ENCODE data around the gene KREMEN2. TPM values are rescaled to one million over a fixed set of nuclear protein-coding genes. Genes with fewer than 3 reads are reported as not detected.

The KREMEN2 gene
- total and polyA plus RNA-seq, 4 donors: not detected

DNA sequence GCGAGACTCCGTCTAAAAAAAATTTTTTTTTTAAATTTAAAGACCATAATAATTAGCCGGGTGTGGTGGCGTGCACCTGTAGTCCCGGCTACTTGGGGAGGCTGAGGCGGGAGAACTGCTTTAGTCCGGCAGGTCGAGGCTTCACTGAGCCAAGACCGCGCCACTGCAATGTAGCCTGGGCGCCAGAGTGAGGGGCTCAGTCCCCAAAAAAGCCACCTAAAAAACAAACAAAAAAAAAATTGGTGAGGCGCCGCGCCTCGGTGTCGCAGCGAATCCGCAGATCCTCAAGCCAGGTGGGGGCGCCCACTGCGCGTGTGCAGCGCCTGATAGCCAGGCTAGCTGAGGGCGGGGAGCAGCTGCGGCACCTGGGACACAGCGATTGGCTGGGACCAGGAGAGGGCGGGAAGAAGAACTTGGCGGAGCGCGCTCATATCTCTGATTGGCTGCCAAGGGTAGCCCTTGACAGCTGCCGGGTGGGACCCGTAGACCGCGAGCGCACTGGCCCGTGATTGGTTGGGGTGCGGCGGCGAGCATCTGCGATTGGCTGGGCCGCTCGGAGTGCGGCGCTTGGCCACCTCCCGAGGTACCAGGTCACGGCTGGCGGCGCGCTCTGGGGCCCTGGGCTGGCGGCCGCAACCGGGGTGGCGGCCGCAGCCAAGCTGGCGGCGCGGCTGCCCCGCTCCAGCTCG, 39.7 kb downstream of the KREMEN2 start:
- Histone ChIP-seq H3K36me3 (ENCODE audit: control insufficient read depth in 4 of 4, insufficient read depth in 3 of 4, low read depth in 1 of 4, low read length in 3 of 4) (no peaks in the 10 kb centered on the region), H3K4me3 (ENCODE audit: low read depth in 1 of 3, low read length in 3 of 3) (peak overlapping the region in 1 of 3 donors; percentile 69), H3K4me1 (ENCODE audit: control insufficient read depth in 4 of 4, insufficient read depth in 4 of 4, low read length in 3 of 4) (peaks cover 15 to 29% (median 25%) of the 10 kb centered on the region in 4 donors), H3K9me3 (ENCODE audit: control insufficient read depth in 4 of 4, low read length in 3 of 4) (no peaks in the 10 kb centered on the region), H3K27me3 (ENCODE audit: control insufficient read depth in 4 of 4, insufficient read depth in 4 of 4, low read length in 3 of 4) (no peaks in the 10 kb centered on the region), H3K9ac (ENCODE audit: low read depth in 1 of 2, low read length in 2 of 2) (no peak overlapping the region), H3K27ac (ENCODE audit: low read depth in 1 of 2, low read length in 2 of 2) (no peak overlapping the region)
- TF ChIP-seq, protein P1, sequence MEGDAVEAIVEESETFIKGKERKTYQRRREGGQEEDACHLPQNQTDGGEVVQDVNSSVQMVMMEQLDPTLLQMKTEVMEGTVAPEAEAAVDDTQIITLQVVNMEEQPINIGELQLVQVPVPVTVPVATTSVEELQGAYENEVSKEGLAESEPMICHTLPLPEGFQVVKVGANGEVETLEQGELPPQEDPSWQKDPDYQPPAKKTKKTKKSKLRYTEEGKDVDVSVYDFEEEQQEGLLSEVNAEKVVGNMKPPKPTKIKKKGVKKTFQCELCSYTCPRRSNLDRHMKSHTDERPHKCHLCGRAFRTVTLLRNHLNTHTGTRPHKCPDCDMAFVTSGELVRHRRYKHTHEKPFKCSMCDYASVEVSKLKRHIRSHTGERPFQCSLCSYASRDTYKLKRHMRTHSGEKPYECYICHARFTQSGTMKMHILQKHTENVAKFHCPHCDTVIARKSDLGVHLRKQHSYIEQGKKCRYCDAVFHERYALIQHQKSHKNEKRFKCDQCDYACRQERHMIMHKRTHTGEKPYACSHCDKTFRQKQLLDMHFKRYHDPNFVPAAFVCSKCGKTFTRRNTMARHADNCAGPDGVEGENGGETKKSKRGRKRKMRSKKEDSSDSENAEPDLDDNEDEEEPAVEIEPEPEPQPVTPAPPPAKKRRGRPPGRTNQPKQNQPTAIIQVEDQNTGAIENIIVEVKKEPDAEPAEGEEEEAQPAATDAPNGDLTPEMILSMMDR (IDR thresholded peaks at IDR 0.05; ENCODE audit: low read depth, low read length, missing input control): peak; percentile 50
- TF ChIP-seq RXRA (IDR thresholded peaks at IDR 0.05): peak; percentile 35 to 46
- TF ChIP-seq, protein P2, sequence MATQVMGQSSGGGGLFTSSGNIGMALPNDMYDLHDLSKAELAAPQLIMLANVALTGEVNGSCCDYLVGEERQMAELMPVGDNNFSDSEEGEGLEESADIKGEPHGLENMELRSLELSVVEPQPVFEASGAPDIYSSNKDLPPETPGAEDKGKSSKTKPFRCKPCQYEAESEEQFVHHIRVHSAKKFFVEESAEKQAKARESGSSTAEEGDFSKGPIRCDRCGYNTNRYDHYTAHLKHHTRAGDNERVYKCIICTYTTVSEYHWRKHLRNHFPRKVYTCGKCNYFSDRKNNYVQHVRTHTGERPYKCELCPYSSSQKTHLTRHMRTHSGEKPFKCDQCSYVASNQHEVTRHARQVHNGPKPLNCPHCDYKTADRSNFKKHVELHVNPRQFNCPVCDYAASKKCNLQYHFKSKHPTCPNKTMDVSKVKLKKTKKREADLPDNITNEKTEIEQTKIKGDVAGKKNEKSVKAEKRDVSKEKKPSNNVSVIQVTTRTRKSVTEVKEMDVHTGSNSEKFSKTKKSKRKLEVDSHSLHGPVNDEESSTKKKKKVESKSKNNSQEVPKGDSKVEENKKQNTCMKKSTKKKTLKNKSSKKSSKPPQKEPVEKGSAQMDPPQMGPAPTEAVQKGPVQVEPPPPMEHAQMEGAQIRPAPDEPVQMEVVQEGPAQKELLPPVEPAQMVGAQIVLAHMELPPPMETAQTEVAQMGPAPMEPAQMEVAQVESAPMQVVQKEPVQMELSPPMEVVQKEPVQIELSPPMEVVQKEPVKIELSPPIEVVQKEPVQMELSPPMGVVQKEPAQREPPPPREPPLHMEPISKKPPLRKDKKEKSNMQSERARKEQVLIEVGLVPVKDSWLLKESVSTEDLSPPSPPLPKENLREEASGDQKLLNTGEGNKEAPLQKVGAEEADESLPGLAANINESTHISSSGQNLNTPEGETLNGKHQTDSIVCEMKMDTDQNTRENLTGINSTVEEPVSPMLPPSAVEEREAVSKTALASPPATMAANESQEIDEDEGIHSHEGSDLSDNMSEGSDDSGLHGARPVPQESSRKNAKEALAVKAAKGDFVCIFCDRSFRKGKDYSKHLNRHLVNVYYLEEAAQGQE (IDR thresholded peaks at IDR 0.05): no peak
- TF ChIP-seq NR2F2 (IDR thresholded peaks at IDR 0.05): no peak
- no peak for TF ChIP-seq JUND (IDR thresholded peaks at IDR 0.05)
- TF ChIP-seq, protein P3, sequence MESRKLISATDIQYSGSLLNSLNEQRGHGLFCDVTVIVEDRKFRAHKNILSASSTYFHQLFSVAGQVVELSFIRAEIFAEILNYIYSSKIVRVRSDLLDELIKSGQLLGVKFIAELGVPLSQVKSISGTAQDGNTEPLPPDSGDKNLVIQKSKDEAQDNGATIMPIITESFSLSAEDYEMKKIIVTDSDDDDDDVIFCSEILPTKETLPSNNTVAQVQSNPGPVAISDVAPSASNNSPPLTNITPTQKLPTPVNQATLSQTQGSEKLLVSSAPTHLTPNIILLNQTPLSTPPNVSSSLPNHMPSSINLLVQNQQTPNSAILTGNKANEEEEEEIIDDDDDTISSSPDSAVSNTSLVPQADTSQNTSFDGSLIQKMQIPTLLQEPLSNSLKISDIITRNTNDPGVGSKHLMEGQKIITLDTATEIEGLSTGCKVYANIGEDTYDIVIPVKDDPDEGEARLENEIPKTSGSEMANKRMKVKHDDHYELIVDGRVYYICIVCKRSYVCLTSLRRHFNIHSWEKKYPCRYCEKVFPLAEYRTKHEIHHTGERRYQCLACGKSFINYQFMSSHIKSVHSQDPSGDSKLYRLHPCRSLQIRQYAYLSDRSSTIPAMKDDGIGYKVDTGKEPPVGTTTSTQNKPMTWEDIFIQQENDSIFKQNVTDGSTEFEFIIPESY (IDR thresholded peaks at IDR 0.05): no peak
- peak; percentile 96 for TF ChIP-seq SP1 (IDR thresholded peaks at IDR 0.05)
- peak; percentile 82 to 85 for TF ChIP-seq RAD21 (IDR thresholded peaks at IDR 0.05)
- TF ChIP-seq HNF4A (conservative IDR thresholded peaks at IDR 0.05): peak in 1 of 2 donors; percentile 15
- no peak for TF ChIP-seq EGR1 (IDR thresholded peaks at IDR 0.05; ENCODE audit: low read depth in 2 of 2)
- peak; percentile 47 for TF ChIP-seq YY1 (IDR thresholded peaks at IDR 0.05)
- no peak for TF ChIP-seq HNF4G (IDR thresholded peaks at IDR 0.05)
- TF ChIP-seq GABPA (IDR thresholded peaks at IDR 0.05 in 1 of 2, conservative IDR thresholded peaks at IDR 0.05 in 1 of 2): peak in 1 of 2 donors; percentile 35
- TF ChIP-seq, protein P4, sequence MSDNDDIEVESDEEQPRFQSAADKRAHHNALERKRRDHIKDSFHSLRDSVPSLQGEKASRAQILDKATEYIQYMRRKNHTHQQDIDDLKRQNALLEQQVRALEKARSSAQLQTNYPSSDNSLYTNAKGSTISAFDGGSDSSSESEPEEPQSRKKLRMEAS (IDR thresholded peaks at IDR 0.05): peak; percentile 32
- no peak for TF ChIP-seq TAF1 (conservative IDR thresholded peaks at IDR 0.05)
- no peak for TF ChIP-seq FOXA1 (IDR thresholded peaks at IDR 0.05)
- TF ChIP-seq FOXA2 (IDR thresholded peaks at IDR 0.05): no peak
- TF ChIP-seq, protein P5, sequence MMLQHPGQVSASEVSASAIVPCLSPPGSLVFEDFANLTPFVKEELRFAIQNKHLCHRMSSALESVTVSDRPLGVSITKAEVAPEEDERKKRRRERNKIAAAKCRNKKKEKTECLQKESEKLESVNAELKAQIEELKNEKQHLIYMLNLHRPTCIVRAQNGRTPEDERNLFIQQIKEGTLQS (IDR thresholded peaks at IDR 0.05): no peak
- DNase-seq (ENCODE audit: low spot score): peak; percentile 98
- WGBS: 8% methylated on average over 58 of the region's 58 CpGs
